Fibroblast of skin of abdomen (primary cell): ENCODE results near the gene WDR4.
"Not testable (repeated sequence)": the region's sequence is repeated elsewhere in the genome, so short reads cannot be mapped to it uniquely, and the experiment has no call there.

Source experiments
- DNase-seq: peaks from one replicate; pipeline ENCODE4 v3.0.0-alpha.2; 2013

WDR4 gene

DNA sequence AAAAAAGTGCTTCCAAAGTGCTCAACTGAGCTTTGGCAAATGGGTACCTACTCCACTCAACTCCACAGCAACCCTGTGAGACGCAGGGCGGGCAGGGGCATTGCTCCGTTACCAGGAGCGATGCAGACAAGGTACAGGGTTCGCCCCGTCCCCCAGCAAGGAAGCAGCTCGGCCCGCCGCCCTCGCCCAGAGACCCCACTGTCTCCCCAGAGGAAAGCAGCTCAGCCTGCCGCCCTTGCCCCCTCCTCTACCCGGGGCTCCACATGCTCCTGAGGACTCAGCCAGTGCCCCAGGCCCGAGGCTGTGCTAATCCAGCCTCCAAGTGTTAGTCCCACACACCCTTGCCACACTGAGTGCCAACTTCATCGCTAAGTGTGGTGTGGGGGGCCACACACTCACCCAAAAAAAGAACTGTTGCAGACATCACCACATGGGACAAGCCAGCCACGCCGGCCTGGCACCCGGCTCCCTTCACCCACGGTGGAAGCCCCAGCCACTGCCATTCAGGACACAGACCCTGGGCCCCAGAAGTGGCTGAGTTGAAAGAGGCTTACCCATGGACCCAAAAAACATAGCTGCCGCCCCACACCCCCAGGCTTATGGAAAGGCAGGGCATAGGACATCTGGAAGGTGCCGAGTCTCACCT lies 26.3 kb downstream of the WDR4 start:
- no peak for DNase-seq

- DNase-seq = no peak
Observed at GRCh38 chr21:42851812-42852665, 27.3 kb downstream of the WDR4 start.

DNA sequence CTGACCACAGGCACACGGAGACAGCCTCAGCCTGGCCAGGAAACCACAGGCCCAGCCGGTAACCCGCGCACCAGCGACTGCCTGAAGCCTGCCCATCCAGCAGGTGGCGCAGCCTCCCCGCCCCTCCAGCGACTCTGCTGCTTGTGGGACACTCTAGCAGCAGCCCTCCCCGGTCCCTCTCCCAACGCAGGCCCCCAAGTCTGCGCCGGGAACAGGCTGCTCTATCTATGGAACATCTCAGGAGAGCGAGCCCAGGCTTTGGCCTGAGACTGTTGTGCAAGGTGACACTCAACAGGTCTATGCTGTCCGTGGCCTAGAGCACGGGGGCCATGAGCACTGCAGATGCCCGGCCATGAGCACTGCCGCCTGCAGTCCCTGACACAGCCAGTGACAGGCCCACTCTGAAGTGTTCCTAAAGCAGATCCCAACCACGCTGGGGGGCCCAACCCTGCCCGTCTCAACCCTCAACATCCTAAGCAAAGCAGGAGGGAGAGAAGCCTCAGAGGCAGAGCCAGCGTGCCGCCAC lies 28.4 kb downstream of the WDR4 start:
- DNase-seq = no peak

- no peak for DNase-seq
Observed at GRCh38 chr21:42850463-42850862, 28.9 kb downstream of the WDR4 start.

DNA sequence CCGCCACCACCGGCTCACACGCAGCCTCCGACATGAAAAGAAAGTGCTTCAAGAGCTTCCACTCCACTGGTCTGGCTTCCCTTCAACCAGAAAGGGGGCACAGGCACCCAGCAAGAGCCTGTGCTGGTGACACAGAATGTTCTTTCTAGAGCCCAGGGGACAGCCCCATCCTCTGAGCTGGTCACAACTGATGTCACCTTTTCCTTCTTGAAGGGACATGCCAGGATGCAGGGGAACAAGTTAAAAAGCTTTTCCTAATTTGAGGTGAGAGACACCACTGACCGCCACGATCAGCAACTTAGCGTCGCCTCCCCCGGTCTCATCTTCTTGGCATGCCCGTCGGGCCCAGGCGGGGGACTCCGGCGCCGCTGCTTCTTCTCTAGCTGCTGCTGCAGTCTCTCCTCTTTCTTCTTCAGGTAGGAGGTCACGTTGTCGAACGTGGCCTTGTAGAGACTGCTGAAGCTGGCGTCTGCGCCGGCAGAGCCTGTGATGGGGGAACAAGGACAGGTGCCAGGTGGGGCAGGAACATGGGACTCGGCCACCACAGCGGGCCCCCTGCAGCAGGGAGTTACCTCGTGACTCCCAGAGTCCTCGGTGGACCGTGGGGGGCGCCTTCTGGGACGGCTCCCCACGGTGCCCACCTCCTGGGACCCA lies 29.5 kb downstream of the WDR4 start:
- no peak for DNase-seq

- DNase-seq = no peak
Observed at GRCh38 chr21:42848932-42849758, 30.2 kb downstream of the WDR4 start.

DNA sequence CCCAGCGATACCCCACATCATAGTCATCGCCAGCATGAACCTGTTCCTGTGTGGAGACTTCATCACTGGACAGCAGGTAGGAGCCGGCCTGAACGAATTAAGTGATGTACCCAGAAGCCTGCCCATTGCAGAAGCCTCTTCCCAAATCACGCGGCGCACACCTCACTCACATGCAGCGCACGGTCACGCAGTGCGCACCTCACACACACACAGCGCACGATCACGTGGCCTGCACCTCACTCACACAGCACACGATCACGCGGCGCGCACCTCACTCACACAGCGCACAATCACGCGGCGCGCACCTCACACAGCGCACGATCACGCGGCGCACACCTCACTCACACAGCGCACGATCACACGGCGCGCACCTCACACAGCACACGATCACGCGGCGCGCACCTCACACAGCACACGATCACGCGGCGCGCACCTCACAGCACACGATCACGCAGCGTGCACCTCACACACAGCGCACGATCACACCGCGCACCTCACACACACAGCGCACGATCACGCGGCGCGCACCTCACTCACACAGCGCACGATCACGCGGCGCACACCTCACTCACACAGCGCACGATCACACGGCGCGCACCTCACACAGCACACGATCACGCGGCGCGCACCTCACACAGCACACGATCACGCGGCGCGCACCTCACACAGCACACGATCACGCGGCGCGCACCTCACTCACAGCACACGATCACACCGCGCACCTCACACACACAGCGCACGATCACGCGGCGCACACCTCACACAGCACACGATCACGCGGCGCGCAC lies 31.0 kb downstream of the WDR4 start:
- not testable (repeated sequence) for DNase-seq

- DNase-seq = no peak
Observed at GRCh38 chr21:42847726-42848125, 31.6 kb downstream of the WDR4 start.

GRCh38 chr21:42847051-42847707 lies 32.2 kb downstream of the WDR4 start:
- DNase-seq = no peak

DNA sequence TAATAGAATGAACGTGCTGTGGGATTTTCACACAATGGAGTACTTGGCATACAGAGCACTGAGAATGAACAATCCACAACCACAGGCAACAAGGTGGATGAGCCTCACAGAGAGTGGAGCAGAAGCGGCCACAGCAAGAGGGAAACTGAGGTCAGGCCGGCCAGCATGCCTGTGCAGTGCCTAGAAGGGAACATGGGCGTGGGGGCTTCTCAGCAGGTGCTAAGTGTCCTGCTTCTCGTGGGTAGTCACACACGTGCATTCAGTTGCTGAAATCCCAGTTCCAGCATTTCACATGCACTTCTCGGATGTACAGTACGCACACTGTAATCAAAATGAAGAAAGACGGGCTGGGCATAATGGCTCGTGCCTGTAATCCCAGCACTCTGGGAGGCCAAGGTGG lies 33.1 kb downstream of the WDR4 start:
- no peak for DNase-seq

DNA sequence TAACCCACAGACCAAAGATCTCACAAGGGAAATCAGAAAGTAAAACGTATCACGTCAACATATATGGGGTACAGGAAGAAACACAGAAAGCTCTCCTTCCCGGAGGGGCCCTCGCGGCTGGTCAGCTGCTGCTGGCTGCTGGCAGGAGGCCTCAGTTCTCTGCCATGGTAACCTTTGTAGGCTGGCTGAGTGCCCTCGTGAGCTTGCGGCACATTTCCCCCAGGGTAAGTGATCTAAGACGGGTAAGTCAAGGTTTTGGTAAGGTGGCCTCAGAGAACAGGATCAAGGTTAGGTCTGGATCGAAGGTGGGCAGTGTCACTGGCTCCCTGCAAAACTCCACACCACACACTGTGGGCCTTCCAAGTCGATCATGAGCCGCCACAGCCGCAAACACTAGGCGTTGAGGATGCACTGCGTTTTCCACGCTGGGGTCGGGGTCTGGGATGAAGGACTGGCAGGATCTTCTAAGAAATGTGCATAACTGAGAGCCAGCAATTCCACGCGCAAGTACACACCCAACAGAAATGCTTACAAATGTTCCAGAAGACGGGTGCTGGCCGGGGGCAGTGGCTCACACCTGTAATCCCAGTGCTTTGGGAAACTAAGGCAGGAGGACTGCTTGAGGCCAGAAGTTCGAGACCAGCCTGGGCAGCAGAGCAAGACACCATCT lies 33.9 kb downstream of the WDR4 start:
- no peak for DNase-seq

DNA sequence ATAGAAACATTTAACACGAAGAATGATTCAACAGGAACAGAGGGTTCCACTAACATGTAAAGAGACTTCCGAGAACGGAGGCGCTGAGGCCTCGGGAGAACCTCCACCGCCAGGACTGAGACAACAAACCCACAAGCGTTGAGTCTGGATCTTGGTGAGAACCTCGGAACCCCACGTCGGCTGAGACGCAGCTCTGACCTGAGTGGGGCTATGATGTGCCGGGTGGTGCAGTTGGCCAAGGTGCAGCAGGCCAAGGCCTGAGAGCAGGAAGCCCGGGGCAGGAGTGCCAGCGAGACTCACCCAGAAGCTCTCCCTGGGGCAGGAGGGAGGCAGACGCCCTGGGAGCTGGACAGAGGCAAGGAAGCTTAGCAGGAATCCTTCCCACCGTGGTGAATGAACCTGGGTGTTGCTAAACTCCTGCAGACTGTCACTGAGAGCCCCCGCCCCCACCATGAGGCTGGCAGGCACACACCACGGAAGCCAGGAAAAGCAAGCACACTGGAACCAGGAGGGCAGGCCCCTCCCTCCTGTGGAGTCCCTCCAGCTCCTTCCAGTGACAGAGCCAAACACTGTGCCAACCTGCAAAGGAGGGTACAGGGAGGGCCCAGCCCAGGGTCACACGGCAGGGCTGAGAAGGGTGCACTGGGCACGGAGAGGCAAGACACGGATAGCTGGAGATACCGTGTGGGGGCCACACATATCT lies 34.8 kb downstream of the WDR4 start:
- no peak for DNase-seq

GRCh38 chr21:42843056-42843455 lies 36.3 kb downstream of the WDR4 start:
- no peak for DNase-seq

DNA sequence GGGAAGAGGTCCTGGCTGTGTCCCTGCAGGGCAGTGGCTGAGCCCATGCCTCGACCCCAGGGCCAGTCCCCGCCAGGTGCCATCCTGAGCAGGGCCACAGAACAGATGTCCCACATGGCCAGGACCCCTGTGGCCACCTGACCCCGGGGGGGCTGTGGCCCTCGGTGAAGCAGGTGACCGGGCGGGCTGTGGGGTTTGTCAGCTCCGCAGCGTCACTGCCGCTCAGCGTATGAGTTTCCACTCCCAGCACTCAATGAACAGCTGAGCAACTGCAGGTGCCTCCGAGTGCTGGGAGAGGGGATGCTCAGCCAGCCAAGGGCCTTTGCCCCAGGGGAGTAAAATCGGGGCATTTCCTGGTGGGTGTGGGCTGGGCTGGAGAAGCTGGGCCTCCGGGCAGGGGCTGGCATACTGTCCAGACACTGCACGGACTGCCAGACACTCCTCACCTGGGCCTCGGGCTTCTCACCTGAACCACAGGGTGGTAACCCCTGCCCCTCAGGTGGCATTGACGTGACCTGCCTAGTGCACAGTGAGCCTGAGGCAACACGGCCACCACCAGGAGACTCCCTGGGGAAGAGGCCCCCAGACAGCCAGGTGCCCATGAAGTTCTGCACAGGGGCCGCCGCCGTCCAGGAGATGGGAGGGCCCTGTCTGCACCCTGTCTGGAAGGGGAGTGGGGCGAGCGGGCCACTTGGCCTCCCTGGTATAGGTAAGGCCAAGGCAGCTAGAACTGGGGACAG lies 37.3 kb downstream of the WDR4 start:
- DNase-seq = not testable (repeated sequence)

GRCh38 chr21:42841156-42841915 lies 38.0 kb downstream of the WDR4 start:
- DNase-seq = no peak

- no peak for DNase-seq
Observed at GRCh38 chr21:42840411-42841155, 38.8 kb downstream of the WDR4 start.
